SK-N-DZ (cell line): ENCODE data around the gene LDHA.

Experiments used
- small RNA-seq, 2 experiments: library from RNA; depleted of rRNA; stranded (forward); fragments of <200 nt; gene quantifications; one replicate each; pipeline ENCODE3, GENCODE V24; 2014

LDHA gene

Small RNA genes lying within 50 kb of the gene (small RNA-seq; reads per million reads assigned to genes)
- gene MIR3159: 0.03 to 0.22 reads per million in 2 experiments
